ENCODE data around the gene PDE4D.

Gene PDE4D

DNA sequence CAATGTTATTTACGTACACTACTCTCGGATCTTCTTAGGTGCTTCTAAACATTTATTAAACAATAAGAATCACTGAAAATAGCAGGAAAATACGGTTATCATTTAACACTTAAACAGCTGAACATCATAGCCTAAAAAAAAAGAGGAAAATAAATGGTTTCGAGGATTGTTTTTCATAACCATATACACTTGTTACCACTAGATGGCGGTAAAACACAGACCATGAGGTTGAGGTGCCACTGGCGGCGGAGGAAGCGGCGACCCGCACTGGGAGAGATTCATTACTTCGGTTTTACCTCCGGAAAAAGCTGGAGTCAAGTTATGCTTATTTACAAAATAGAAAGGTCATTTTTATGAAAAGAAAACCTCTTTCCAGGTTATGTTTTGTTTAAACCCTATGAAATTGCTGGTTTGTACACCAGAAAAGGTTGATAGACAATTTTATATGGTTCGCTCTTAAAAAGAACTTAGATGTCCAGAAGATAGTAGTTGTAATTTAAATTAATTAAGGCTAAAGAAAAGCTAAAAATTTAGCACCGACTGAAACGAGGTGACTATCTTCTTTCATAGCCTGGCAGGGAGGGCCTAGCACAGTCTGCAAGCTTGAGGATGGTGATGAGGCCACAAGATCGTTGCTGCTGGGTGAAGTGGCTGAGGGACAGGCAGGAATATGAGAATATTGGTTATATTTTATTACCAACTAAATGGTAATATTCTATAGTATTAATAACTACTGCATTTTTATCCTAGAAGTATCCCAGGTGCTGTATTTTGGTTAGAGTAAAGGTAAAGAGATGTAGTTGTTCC lies 704.9 kb downstream of the PDE4D start:
- DNase-seq, result peak; percentile 52

DNA sequence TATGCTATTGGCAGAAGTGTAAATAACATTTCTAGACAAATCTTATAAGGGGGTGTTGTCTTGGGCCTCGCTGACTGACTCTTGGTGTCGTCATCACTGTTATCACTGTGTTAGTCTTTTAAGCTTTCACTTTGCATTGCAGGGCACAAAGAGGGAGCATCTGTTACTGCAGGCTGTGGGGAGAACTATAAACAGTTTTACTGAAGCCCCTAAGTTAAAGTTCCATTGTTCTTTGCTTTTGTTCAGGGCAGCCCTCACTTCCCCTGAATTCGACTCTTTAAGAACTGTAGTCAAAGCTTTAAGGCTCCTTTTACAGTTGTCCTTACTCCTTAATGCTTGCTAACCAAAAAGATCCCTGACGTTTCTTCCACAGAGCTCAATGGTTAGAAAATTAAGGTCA lies 705.7 kb downstream of the PDE4D start:
- DNase-seq, result no peak

- DNase-seq, result no peak
These were observed 706.9 kb downstream of the PDE4D start for GRCh38 chr5:59186623-59187022.

DNA sequence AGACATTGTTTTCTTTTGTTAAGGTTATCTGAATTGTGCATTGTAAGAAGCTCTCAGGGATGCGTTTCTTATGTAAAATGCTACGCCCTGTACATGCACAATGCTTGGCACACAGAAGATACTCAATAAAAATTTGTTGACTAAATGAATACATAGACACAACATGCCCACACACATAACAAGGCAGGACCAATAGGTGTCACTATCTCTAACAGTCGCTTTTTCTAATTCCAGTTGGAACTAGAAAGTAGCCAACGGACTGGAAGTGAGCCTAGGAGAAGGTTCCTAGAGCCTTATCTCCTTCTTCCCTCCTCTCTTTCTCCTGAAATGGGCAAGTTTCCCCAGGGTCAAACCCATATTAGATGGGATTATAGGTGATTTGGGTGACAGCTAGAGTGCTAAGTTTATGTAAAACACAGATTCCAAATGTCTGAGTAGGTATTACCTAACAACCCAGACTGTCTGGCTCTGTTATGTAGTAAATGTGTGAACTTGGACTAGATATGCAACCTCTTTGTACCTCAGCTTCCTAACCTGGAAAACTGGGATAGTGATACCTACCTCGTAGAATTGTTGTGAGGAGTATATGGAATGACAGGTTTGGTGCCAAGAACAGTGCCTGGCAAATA lies 707.7 kb downstream of the PDE4D start:
- DNase-seq, result no peak

GRCh38 chr5:59184769-59185168 lies 708.8 kb downstream of the PDE4D start:
- DNase-seq, result no peak

- no peak for DNase-seq
These were observed 710.8 kb downstream of the PDE4D start for GRCh38 chr5:59182760-59183159.

- no peak for DNase-seq
These were observed 713.0 kb downstream of the PDE4D start for GRCh38 chr5:59180515-59180914.

DNA sequence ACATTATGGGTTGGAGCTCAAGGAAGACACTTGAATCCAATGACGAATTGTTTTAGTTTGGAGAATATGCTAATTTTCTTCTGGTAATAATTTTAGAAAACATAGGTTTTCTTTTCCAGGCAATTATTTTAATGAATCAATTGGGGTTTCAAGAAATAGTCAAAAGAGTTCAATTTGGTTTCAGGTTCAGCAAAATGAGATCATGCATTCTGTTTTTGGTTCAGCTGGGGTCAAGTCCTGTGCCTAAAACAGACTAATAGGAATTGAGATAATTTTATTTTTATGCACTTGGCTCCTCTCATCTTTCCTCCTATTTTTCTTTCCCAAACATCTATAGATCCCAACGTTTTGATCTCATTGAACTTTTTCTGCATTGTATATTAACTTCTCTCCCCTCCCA lies 713.8 kb downstream of the PDE4D start:
- no peak for DNase-seq

DNA sequence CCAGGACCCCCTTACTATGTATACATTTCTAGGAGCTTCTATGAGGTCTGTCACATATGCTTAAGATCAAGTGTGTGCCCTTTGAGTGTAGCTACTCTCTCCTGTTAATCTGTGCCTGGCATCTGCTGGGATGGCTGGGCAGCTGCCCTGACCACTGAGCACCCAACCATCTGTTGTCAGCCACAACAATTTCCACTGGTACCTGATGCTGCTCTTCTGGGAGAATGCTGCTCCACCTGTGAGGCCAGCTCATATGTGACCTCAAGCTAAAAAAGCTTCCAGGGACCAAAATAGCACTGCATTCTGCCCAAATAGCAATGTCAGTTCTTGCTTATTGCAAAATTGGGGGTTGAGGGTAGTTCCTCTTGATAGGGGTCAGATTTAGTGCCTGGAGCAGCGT lies 715.0 kb downstream of the PDE4D start:
- DNase-seq, result no peak

DNA sequence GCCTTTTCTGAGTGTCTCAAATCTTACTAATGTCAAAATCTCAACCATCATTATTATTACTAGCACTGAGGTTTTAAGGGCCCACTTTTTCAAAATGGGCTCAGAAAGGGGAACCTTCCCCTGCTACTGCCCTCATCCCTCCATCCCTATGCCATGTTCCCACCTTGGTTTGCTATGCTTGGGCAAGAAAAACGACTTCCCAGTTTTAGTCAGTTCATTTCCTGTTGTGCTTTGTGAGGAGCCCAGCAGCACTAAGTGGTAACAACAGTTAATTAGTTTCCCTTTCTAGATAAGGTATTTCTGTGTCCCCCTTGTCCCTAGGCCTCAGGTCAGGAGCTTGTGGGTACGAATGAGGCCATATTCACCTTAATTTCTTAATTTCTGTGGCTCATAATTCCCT lies 715.5 kb downstream of the PDE4D start:
- DNase-seq, result no peak

DNA sequence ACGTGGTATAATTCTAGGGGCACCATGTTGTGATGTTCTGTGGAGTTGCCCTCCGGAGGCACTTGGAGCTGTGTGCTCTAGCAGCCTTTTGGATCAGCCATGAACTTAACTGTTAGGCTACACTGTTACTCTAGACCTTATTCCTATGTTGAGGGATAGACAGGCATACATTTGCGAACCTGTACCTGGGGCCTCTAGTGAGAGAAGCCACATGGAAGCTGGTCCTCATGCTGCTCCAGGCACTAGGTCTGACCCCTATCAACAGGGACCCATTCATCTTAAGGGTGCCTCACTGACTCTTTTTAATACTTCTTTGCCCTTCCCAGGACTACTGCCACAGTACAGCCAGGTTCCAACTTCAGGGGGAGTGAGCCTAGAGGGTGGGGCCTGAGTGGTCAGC lies 715.9 kb downstream of the PDE4D start:
- DNase-seq, result no peak

DNA sequence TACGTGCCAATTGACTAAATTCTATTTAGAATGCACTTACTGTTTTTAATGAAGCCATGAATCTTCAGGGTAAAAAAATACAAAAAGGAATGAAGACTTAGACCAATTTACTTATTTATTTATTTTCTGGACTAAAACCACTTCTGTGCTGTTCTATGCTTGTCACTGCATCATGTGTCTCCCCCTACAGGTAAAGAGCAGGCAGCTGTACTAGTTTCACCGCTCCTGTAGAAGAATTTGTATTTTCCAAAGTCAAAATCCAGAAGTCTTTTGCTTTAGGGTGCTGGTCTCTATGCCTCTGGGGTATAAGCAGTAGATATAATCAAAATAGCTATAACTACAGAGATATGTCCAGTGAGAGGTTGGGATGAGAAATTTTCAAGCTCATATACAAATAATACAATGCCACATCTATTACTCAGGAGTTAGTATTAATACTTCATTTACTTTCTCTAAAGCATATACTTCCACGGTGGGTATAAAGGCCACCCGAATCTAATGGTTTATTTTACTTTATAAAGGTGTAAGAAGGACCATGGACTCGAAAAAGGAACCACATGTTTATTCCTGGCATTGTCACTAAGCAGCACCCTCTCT lies 719.2 kb downstream of the PDE4D start:
- DNase-seq, result peak; percentile 6

DNA sequence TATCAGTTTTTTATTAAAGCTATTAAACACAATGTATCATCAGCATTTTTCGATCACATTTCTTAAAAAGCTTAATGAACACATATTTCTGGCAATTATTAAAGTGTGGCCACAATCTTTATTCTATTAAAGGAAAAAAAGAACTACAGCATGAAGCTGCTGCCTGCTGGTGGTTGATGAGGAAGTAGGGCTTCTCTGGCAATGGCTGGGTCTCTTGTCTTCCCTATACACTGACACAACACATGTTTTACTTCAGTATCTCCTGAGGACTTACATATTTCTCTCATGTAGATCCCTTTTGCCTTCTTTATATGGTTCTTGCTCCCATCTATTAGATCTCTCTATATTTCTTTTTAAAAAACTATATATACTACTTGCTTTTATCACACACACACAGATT lies 719.9 kb downstream of the PDE4D start:
- no peak for DNase-seq

DNA sequence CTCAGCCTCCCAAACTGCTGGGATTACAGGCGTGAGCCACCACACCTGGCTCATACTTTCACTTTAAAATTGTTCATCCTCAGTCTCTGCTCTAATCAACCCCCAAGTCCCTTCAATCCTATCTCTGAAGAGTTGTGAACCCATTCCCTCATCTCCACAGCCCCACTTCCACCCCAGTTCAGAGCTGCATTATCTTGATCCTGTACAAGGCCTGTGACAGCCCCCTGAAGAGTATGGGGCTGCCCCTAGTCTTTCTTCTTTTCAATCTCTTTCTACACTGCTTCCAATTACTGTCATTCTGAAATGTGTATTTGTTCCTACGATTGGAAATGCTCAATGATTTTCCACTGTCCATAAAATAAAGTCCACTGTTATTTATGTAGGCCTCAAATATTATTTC lies 722.4 kb downstream of the PDE4D start:
- no peak for DNase-seq

- DNase-seq, result no peak
These were observed 723.8 kb downstream of the PDE4D start for GRCh38 chr5:59169768-59170150.

- no peak for DNase-seq
These were observed 724.3 kb downstream of the PDE4D start for GRCh38 chr5:59169081-59169767.

- no peak for DNase-seq
These were observed 725.5 kb downstream of the PDE4D start for GRCh38 chr5:59168067-59168466.

DNA sequence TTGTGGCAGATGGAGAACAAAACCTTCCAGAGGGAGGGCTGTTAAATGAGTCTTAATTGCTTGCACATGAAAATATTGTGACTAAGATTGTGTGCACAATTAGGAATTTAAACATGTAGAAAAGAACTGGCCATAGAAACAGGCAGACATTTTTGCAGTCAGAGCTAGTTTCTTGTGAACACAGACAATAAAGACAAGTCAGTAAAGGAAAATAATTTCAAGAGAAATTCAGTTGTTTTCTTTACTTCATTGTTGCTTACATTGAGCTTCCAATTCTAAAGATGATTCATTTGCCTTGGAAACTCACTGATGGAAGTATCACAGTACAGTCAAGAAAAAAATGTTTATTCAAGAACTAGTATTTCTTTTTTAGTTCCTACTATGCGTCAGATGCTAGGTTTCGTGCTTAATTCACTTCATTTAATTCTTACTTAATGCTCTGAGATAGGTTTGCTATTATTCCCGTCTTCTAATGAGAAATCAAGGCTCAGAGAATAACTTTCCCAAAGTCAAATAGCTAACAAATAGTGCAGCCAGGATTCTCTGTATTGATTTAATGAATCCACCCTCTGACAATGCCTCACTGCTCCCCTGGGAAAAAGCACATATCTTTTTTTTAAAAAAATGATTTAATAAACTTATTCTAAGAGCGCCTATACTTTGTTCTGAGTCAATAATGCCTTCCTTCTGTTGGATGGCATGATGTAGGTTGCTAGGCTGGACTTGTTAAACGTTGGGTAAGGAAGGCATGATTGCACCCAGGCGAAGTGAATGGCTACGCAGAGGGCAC lies 729.3 kb downstream of the PDE4D start:
- no peak for DNase-seq

DNA sequence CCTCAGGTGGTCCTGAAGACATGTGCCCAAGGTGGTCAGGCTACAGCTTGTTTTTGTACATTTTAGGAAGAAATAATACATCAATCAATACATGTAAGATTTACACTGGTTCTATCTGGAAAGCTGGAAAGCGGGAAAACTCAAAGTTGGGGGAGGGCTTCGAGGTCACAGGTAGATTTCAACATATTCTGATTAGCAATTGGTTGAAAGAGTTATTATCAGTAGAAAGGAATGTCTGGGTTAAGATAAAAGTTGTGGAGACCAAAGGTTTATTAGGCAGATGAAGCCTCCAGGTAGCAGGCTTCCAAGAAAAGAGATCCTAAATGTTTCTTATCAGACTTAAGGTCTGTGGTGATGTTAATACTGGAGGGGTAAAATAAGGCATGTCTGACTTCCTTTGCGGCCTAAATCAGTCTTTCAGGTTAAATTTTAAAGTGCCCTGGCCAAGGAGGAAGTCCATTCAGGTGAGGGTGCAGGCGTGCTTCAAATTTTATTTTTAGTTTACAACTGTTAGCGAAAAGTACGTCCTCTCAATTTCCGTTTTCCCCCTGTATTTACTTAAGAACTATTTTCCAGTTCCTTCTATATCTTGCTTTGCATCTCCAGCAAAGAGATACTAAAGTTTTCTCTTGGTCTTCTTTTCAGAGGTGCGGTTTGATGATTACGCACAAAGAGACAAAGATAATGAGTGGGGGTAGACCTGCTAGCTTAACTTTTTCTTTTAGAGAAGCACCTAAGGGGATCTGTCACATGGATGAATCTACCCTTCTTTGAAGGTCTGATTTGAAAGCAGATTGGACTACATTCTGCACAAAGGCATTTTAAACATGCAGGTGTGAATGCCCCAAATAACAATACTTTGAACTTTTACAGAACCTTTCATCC lies 732.1 kb downstream of the PDE4D start:
- DNase-seq, result no peak

DNA sequence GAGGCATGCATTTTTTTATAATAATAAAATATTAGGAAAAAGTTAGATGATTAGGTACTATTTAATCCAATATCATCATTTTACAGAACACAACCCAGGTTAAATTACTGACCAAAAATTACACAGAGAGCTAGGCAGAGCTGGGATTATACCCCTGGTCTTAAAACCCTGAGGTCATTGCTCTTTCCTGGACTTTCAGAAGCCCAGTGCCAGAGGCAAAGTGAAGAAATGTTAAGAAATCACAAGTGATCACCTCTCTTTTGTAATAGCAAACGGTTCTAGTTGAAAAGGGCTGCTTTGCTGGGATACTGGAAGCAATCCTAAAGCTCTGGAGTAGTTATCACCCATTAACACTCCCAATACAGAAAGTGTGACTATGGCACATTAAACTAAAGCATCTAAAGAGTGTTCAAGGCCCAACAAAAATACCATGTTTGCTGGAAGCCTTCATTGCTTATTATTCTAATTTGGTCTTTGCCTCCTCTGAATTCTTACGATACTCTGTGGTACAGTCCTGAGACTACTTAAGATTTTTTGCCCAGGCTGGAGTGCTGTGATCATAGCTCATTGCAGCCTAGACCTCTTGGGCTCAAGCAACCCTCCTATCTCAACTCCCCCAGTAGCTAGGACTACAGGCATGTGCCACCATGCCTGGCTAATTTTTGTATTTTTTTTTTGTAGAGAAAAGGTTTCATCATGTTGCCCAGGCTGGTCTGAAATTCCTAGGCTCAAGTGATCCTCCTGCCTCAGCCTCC lies 734.7 kb downstream of the PDE4D start:
- no peak for DNase-seq

- DNase-seq, result no peak
These were observed 735.4 kb downstream of the PDE4D start for GRCh38 chr5:59158165-59158564.

Measured in activated CD4-positive, alpha-beta T cell treated with anti-CD3 and anti-CD28 coated beads, Interleukin-2, amount 50 U/mL, for 1 hour (primary cell).